ENCODE data around the gene FAM43B. TPM values are rescaled to one million over a fixed set of nuclear protein-coding genes. Genes with fewer than 3 reads are reported as not detected.
A peak's percentile ranks its signal among the peaks of the same experiment; 100 is the strongest.

The FAM43B gene
- total and polyA plus RNA-seq, 2 experiments from 2014 or later, result 0.66 to 3.0 TPM

DNA sequence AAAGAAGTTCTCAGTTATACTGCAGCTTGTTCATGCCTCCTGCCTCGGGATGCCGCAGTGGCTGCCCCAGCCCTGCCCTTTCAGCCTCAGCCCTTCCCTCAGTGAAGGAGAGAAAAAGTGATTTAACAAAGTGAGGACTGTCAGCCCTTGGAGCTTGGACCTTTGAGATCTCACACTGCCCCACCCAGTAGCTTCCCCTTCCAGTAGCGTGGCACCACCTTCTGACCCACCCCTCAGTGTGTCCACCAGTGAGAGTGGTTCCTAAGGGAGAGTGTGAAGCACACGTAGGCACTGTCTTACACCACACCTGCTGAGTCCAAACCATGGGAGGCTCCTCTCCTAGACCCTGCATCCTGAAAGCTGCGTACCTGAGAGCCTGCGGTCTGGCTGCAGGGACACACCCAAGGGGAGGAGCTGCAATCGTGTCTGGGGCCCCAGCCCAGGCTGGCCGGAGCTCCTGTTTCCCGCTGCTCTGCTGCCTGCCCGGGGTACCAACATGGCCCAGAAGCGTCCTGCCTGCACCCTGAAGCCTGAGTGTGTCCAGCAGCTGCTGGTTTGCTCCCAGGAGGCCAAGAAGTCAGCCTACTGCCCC is 36.4 kb downstream of the FAM43B start, which contains the start of gene CDA:
CDA (plus strand) TSS at position 464 of the 592 bp plus-strand sequence; CDS start at position 497, 33 bp downstream.
- Mint-ChIP-seq H3K4me1 (peaks cover 20% of the 10 kb centered on the region), H3K27me3 (ENCODE audit: insufficient read depth, low read depth, poor library complexity) (peaks cover 3% of the 10 kb centered on the region), H3K36me3 (ENCODE audit: low read depth) (no peaks in the 10 kb centered on the region), H3K4me3 (peak within 1 kb of the TSS; percentile 18; the same call in 1 of the 3 replicates), H3K27ac (no peak within 1 kb of the TSS), H3K9me3 (no peaks in the 10 kb centered on the region)
- DNase-seq (ENCODE audit: low spot score) (peak; percentile 54), ATAC-seq (peak; percentile 88)
- Histone ChIP-seq H3K36me3 (ENCODE audit: insufficient read depth) (no peaks in the 10 kb centered on the region), H3F3A (replicated peaks; ENCODE audit: low read depth) (no peaks in the 10 kb centered on the region), H3K27ac (ENCODE audit: low read depth) (no peak within 1 kb of the TSS), H2AFZ (peak within 1 kb of the TSS; percentile 91), H4K20me1 (replicated peaks; ENCODE audit: insufficient read depth) (no peaks in the 10 kb centered on the region), H3K27me3 (ENCODE audit: insufficient read depth) (no peaks in the 10 kb centered on the region), H3K79me2 (replicated peaks; ENCODE audit: insufficient read depth) (no peaks in the 10 kb centered on the region), H3K4me2 (peak within 1 kb of the TSS; percentile 68), H3K9me2 (ENCODE audit: insufficient read depth) (no peaks in the 10 kb centered on the region), H3K4me3 (0 out of 2 replicates have a peak within 1 kb of the TSS, but pooled peaks have one; percentile 32), H3K4me1 (ENCODE audit: insufficient read depth) (peaks cover 11% of the 10 kb centered on the region; the same call in 1 of the 2 replicates)
- TF ChIP-seq ZNF331 (CRISPR knock-in tag; IDR thresholded peaks at IDR 0.05; ENCODE audit: low read depth) (no peak), ETS1 (IDR thresholded peaks at IDR 0.05) (no peak), STAT1 (IDR thresholded peaks at IDR 0.05; ENCODE audit: unreplicated experiment) (no peak), POLR2AphosphoS5 (IDR thresholded peaks at IDR 0.05; ENCODE audit: low read depth) (no peak), EZH2 (IDR thresholded peaks at IDR 0.05; ENCODE audit: low read depth, unreplicated experiment) (no peak), CREB1 (CRISPR knock-in tag; IDR thresholded peaks at IDR 0.05; ENCODE audit: low read depth) (no peak), ZNF114 (CRISPR knock-in tag; IDR thresholded peaks at IDR 0.05) (no peak), NANOG (IDR thresholded peaks at IDR 0.05; ENCODE audit: borderline replicate concordance) (no peak), EZH2phosphoT487 (IDR thresholded peaks at IDR 0.05; ENCODE audit: unreplicated experiment) (no peak), JUNB (IDR thresholded peaks at IDR 0.05; ENCODE audit: unreplicated experiment) (no peak), CTCF (conservative IDR thresholded peaks at IDR 0.05; ENCODE audit: low read depth in 2 of 2) (no peak)
- TF ChIP-seq, protein P1, sequence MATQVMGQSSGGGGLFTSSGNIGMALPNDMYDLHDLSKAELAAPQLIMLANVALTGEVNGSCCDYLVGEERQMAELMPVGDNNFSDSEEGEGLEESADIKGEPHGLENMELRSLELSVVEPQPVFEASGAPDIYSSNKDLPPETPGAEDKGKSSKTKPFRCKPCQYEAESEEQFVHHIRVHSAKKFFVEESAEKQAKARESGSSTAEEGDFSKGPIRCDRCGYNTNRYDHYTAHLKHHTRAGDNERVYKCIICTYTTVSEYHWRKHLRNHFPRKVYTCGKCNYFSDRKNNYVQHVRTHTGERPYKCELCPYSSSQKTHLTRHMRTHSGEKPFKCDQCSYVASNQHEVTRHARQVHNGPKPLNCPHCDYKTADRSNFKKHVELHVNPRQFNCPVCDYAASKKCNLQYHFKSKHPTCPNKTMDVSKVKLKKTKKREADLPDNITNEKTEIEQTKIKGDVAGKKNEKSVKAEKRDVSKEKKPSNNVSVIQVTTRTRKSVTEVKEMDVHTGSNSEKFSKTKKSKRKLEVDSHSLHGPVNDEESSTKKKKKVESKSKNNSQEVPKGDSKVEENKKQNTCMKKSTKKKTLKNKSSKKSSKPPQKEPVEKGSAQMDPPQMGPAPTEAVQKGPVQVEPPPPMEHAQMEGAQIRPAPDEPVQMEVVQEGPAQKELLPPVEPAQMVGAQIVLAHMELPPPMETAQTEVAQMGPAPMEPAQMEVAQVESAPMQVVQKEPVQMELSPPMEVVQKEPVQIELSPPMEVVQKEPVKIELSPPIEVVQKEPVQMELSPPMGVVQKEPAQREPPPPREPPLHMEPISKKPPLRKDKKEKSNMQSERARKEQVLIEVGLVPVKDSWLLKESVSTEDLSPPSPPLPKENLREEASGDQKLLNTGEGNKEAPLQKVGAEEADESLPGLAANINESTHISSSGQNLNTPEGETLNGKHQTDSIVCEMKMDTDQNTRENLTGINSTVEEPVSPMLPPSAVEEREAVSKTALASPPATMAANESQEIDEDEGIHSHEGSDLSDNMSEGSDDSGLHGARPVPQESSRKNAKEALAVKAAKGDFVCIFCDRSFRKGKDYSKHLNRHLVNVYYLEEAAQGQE (IDR thresholded peaks at IDR 0.05; ENCODE audit: unreplicated experiment), result no peak
- TF ChIP-seq, protein P2, sequence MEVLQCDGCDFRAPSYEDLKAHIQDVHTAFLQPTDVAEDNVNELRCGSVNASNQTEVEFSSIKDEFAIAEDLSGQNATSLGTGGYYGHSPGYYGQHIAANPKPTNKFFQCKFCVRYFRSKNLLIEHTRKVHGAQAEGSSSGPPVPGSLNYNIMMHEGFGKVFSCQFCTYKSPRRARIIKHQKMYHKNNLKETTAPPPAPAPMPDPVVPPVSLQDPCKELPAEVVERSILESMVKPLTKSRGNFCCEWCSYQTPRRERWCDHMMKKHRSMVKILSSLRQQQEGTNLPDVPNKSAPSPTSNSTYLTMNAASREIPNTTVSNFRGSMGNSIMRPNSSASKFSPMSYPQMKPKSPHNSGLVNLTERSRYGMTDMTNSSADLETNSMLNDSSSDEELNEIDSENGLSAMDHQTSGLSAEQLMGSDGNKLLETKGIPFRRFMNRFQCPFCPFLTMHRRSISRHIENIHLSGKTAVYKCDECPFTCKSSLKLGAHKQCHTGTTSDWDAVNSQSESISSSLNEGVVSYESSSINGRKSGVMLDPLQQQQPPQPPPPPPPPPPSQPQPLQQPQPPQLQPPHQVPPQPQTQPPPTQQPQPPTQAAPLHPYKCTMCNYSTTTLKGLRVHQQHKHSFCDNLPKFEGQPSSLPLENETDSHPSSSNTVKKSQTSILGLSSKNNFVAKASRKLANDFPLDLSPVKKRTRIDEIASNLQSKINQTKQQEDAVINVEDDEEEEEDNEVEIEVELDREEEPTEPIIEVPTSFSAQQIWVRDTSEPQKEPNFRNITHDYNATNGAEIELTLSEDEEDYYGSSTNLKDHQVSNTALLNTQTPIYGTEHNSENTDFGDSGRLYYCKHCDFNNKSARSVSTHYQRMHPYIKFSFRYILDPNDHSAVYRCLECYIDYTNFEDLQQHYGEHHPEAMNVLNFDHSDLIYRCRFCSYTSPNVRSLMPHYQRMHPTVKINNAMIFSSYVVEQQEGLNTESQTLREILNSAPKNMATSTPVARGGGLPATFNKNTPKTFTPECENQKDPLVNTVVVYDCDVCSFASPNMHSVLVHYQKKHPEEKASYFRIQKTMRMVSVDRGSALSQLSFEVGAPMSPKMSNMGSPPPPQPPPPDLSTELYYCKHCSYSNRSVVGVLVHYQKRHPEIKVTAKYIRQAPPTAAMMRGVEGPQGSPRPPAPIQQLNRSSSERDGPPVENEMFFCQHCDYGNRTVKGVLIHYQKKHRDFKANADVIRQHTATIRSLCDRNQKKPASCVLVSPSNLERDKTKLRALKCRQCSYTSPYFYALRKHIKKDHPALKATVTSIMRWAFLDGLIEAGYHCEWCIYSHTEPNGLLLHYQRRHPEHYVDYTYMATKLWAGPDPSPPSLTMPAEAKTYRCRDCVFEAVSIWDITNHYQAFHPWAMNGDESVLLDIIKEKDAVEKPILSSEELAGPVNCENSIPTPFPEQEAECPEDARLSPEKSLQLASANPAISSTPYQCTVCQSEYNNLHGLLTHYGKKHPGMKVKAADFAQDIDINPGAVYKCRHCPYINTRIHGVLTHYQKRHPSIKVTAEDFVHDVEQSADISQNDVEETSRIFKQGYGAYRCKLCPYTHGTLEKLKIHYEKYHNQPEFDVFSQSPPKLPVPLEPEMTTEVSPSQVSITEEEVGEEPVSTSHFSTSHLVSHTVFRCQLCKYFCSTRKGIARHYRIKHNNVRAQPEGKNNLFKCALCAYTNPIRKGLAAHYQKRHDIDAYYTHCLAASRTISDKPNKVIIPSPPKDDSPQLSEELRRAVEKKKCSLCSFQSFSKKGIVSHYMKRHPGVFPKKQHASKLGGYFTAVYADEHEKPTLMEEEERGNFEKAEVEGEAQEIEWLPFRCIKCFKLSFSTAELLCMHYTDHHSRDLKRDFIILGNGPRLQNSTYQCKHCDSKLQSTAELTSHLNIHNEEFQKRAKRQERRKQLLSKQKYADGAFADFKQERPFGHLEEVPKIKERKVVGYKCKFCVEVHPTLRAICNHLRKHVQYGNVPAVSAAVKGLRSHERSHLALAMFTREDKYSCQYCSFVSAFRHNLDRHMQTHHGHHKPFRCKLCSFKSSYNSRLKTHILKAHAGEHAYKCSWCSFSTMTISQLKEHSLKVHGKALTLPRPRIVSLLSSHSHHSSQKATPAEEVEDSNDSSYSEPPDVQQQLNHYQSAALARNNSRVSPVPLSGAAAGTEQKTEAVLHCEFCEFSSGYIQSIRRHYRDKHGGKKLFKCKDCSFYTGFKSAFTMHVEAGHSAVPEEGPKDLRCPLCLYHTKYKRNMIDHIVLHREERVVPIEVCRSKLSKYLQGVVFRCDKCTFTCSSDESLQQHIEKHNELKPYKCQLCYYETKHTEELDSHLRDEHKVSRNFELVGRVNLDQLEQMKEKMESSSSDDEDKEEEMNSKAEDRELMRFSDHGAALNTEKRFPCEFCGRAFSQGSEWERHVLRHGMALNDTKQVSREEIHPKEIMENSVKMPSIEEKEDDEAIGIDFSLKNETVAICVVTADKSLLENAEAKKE (CRISPR knock-in tag; IDR thresholded peaks at IDR 0.05), result no peak
